KMS-11 (cell line): ENCODE data around the gene NEK1.

Experiments
- H2AFZ ChIP-seq: fragments of 200-600 bp; sonication (generic); 2 replicates; pipeline ENCODE4 v1.6.1; 2016; ENCODE audit warnings: antibody characterized with exemption, mixed run types, low read depth
- H3K27ac ChIP-seq: fragments of 200-600 bp; sonication (generic); 2 replicates; pipeline ENCODE4 v1.6.1; 2016; ENCODE audit warnings: mild to moderate bottlenecking, mixed run types
- H3K27me3 ChIP-seq: fragments of 200-600 bp; sonication (generic); 2 replicates; pipeline ENCODE4 v1.6.1; 2017; ENCODE audit warnings: mild to moderate bottlenecking, low read depth, mixed run types, moderate library complexity; ENCODE audit not compliant: insufficient read depth
- H3K36me3 ChIP-seq: fragments of 200-600 bp; sonication (generic); 2 replicates; pipeline ENCODE4 v1.6.1; 2017; ENCODE audit warnings: mild to moderate bottlenecking, mixed run types; ENCODE audit not compliant: insufficient read depth
- H3K4me1 ChIP-seq: fragments of 200-600 bp; sonication (generic); 2 replicates; pipeline ENCODE4 v1.6.1; 2016; ENCODE audit warnings: mild to moderate bottlenecking, low read depth, mixed run types; ENCODE audit not compliant: poor library complexity, severe bottlenecking
- H3K4me2 ChIP-seq: fragments of 200-600 bp; sonication (generic); 2 replicates; pipeline ENCODE4 v1.7.0; 2016; ENCODE audit warnings: mild to moderate bottlenecking, mixed run types
- H3K4me3 ChIP-seq: fragments of 200-600 bp; sonication (generic); IDR thresholded peaks from 2 replicates; pipeline ENCODE4 v1.6.1; 2017; ENCODE audit warnings: low read depth, low read length, mixed read lengths; ENCODE audit not compliant: insufficient read depth
- H3K79me2 ChIP-seq: fragments of 200-600 bp; sonication (generic); 2 replicates; pipeline ENCODE4 v1.6.1; 2016; ENCODE audit warnings: low read depth, mixed run types; ENCODE audit not compliant: insufficient read depth
- H3K9ac ChIP-seq: fragments of 200-600 bp; sonication (generic); 2 replicates; pipeline ENCODE4 v1.6.1; 2016; ENCODE audit warnings: mild to moderate bottlenecking, mixed run types
- H4K20me1 ChIP-seq: fragments of 200-600 bp; sonication (generic); 2 replicates; pipeline ENCODE4 v1.6.1; 2016; ENCODE audit warnings: mild to moderate bottlenecking, mixed run types; ENCODE audit not compliant: insufficient read depth
- TF ChIP-seq, protein P1 (sequence below): fragments of 200-600 bp; sonication (generic); conservative IDR thresholded peaks from 2 replicates; pipeline ENCODE4 v1.6.1; 2017; ENCODE audit warnings: low read depth, mild to moderate bottlenecking, antibody characterized with exemption, low read length, moderate library complexity, mixed read lengths

Gene NEK1

DNA sequence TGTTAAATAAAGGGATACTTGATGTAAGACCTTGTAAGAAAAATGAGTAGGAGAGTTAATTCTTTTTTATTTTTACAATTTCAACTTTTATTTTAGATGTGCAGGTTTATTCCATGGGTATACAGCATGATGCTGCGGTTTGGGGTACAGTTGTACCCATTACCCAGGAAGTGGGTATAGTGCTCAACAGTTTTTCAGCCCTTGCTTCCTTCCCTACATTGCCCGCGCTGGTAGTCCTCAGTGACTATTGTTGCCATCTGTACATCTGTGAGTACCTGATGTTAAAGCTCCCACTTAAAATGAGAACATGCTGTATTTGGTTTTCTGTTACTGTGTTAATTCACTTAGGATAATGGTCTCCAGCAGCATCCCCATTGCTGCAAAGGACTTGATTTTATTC lies 17.7 kb upstream of the NEK1 start:
- H3K27ac ChIP-seq: no peak overlapping the region
- H3K36me3 ChIP-seq: no peaks in the 10 kb centered on the region
- no peaks in the 10 kb centered on the region for H4K20me1 ChIP-seq
- TF ChIP-seq, protein P1, sequence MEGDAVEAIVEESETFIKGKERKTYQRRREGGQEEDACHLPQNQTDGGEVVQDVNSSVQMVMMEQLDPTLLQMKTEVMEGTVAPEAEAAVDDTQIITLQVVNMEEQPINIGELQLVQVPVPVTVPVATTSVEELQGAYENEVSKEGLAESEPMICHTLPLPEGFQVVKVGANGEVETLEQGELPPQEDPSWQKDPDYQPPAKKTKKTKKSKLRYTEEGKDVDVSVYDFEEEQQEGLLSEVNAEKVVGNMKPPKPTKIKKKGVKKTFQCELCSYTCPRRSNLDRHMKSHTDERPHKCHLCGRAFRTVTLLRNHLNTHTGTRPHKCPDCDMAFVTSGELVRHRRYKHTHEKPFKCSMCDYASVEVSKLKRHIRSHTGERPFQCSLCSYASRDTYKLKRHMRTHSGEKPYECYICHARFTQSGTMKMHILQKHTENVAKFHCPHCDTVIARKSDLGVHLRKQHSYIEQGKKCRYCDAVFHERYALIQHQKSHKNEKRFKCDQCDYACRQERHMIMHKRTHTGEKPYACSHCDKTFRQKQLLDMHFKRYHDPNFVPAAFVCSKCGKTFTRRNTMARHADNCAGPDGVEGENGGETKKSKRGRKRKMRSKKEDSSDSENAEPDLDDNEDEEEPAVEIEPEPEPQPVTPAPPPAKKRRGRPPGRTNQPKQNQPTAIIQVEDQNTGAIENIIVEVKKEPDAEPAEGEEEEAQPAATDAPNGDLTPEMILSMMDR: no peak
- no peaks in the 10 kb centered on the region for H3K27me3 ChIP-seq
- H3K4me3 ChIP-seq: no peak overlapping the region
- no peak overlapping the region for H3K4me2 ChIP-seq
- H3K79me2 ChIP-seq: peaks cover 48% of the 10 kb centered on the region
- peaks cover 1% of the 10 kb centered on the region for H3K4me1 ChIP-seq
- no peak overlapping the region for H2AFZ ChIP-seq
- no peak overlapping the region for H3K9ac ChIP-seq

DNA sequence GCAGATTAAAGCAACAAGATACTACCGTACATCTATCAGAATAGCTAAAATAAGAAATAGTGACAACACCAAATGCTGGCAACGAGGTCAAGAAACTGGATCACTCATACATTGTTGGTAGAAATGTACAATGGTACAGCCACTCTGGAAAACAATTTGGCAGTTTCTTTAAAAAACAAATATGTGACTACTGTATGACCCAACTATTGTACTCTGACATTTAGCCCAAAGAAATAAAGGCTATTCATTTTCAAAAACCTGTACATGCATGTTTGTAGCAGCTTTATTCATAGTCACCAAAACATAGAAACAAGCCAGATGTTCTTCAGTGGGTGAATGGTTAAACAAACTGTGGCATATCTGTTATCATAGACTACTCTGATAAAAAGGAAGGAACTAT lies 16.2 kb upstream of the NEK1 start:
- TF ChIP-seq, protein P1: no peak
- Histone ChIP-seq H3K27me3 (no peaks in the 10 kb centered on the region), H3K9ac (no peak overlapping the region), H3K4me2 (no peak overlapping the region), H2AFZ (no peak overlapping the region), H3K4me3 (no peak overlapping the region), H3K4me1 (peaks cover 3% of the 10 kb centered on the region), H3K36me3 (no peaks in the 10 kb centered on the region), H4K20me1 (no peaks in the 10 kb centered on the region), H3K79me2 (peaks cover 56% of the 10 kb centered on the region), H3K27ac (no peak overlapping the region)

DNA sequence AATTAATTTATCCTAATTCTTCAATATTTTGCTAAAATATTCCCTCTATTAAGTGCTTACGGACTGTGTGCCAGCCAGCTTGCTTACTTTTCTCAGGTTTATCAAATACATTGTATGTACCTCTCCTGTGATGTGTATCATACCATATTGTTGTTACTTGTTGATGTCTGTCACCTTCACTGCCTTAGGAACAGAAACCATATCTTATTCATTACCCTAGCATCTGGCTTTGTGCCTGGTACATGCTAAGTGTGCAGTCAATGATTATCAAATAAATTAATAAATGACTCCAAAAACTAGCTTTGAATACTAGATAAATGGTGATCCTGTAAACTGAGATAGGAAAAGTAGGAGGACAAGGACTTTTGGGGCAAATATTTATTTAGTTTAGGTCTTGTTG lies 14.9 kb upstream of the NEK1 start:
- Histone ChIP-seq H3K4me2 (no peak overlapping the region), H3K9ac (no peak overlapping the region), H3K27me3 (no peaks in the 10 kb centered on the region), H3K4me1 (peaks cover 15% of the 10 kb centered on the region), H3K4me3 (no peak overlapping the region), H2AFZ (no peak overlapping the region), H4K20me1 (no peaks in the 10 kb centered on the region), H3K36me3 (no peaks in the 10 kb centered on the region), H3K27ac (no peak overlapping the region), H3K79me2 (peaks cover 62% of the 10 kb centered on the region)
- TF ChIP-seq, protein P1: no peak

DNA sequence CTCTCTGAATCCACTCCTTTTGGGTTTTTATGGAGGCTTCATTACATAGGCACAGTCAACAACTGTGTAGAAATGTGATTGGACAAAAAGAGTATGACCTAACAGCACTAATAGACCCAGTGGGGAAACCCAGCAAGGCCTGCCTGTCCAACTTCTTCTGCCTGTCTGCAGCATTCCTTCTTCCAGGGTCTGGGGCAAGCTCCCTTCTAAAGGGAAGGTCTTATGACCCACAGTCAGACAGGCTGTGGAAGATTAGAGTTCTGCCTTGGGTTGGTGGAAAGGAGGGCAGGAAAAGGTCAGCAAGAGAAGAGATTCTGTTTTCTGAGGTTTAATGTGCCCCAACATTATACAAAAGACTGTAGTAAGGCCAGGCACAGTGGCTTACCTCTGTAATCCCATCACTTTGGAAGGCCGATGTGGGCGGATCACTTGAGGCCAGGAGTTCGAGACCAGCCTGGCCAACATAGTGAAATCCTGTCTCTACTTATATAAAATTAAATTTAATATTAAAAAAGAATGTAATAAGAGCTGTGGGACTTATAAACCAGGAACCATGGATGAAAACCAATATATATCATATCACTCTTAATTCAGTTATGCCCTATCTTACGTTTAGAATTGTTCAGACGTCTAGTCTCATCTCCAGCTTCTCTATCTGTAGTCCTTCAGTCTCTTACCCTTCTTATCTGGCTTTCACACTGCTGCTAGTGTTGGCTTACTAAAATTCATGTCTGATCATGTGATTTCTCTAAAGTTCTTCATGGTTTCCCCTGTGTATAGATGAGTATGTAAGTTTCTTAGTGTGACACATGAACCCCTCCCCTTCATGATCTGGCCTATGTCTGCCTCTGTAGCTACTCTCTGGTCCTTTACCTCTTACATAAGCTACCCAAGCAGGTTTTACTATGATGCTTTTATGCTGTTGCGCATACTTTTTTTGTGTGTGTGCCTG lies 14.2 kb upstream of the NEK1 start:
- no peak overlapping the region for H2AFZ ChIP-seq
- no peak overlapping the region for H3K27ac ChIP-seq
- TF ChIP-seq, protein P1: no peak
- no peak overlapping the region for H3K4me3 ChIP-seq
- no peaks in the 10 kb centered on the region for H4K20me1 ChIP-seq
- no peaks in the 10 kb centered on the region for H3K27me3 ChIP-seq
- H3K4me2 ChIP-seq: no peak overlapping the region
- no peaks in the 10 kb centered on the region for H3K36me3 ChIP-seq
- peaks cover 16% of the 10 kb centered on the region for H3K4me1 ChIP-seq
- no peak overlapping the region for H3K9ac ChIP-seq
- H3K79me2 ChIP-seq: peaks cover 69% of the 10 kb centered on the region
